Suppressor macrophage treated with lipopolysaccharide for 1 hour (primary cell): ENCODE results near the gene NHEJ1.
A peak's percentile ranks its signal among the peaks of the same experiment; 100 is the strongest.

ENCODE experiments used
- DNase-seq, 3 donors: peaks; one replicate each; pipeline ENCODE4 v3.0.0-alpha.2; 2020 to 2022

The NHEJ1 gene

DNA sequence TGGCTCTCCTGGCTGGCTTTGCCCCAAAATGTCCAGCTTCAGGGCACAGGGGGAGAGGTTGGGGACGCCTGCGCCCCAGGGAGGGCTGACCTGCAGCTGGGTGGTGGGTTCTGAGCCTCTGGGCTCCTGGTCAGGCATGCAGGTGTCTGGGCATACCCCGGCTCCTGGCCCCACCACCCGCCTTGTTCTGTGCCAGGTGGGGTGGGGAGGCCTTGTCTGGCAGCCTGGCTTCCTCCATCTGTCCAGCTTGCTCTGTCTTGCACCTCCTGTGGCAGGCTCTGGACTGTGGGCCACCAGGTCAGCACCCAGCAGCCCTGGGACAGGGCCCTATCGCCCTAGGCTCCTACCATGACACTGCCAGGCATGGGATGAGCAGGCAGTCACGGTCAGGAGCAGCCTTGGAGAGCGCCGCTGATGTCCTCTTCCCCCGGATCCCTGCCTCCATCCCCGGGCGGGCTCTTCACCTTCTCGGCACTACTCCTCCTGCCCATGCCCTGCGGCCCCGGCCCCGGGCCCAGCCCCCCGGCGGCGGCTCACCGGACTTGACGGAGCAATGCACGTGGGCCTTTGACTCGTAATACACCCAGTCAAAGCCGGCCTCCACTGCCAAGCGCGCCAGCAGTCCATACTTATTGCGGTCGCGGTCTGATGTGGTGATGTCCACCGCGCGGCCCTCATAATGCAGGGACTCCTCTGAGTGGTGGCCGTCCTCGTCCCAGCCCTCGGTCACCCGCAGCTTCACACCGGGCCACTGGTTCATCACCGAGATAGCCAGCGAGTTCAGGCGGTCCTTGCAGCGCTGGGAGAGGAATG lies 103.5 kb downstream of the NHEJ1 start:
- DNase-seq, result no peak

DNA sequence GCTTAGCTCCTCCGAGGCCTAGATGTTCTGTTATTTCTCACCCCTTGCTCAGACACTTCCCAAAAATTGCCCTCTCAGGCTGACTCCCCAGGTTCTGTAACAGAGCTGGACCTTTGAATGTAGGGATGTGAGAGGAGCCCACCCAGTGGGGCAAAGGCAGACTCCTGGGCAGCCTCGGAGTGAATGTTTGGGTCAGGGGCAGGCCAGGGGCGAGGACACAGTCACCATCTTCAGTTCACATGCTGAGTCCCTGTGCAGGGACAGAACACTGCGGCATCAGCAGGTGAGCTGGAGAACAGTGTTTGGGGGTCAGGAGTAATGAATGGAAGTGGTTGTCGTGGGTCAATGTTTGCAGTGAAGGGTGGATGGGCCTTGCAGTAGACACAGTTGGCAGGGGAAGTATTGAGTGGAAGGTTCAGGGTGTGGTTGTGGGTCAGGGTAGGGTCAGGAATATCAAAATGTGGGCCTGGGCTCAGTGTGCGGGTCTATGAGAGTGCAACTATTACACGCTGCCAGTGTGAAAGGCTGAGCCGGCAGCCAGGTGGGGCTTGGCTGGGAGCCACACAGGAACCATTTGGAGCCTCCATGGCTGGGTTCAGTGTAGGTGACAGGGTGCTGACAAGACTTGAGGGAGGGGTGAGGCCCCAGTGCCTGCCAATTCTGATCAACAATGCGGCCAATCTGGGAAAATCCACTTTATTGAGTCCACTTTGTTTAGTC lies 104.3 kb downstream of the NHEJ1 start:
- no peak for DNase-seq

DNA sequence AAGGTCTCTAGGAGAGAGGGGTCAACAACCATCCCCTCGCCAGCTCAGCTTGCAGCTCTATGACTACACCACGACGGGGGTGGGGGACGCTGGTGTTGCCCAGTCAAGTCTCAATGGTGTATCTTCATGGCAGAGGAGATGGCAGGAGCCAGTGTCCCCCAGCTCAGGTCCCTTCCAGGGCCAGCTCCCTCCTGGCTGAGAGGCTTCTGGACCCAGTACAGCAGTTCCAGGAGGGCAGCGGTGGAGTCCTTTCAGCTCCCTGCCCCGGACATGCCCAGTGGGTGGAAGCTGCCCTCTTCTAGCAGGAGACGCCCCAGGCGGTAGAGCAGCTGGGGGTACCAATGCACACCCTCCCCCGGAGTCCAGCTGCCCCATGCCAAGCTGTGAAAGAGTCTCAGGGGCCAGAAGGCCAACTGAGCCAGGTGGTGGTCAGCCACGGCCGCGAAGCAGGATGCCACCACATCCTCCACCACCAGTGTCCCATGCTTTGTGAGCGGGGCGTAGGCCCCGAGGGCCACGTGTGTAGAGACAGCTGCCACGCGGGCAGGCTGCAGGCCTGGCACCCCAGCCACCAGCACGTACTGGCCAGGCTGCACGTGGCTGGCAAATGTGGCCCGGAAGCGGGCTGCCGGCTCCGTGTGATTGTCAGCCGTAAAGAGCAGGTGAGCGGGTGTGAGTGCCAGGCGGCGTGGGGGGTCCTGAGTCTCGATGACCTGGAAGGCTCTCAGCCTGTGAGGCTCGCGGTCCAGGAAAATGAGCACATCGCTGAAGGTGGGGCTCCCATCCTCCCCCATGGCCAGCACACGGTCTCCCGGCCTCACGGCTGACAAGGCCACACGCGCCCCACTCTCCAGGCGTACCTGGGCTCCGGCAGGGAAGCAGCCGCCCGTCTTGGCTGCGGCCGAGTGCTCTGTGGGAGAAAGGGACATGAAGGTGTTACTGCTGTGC lies 105.4 kb downstream of the NHEJ1 start:
- no peak for DNase-seq

DNA sequence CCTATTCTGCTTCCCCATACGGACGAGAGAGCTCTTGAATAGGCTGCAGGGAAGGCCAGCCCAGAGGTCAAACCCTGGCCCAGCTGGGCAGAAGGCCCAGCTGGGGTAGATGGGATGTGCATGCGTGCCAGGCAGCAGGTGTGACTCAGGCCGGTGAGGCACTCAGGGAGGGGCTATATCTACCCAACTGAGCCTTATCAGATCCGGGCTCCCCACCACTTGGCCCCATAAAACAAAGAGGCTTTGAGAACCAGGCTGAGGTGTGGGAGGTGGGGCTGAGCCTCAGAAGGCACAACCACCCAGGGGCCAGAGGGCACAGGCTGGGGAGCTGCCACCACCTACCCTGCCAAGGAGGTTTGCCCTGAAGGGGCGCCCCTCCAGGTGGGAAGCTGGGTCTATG lies 111.3 kb downstream of the NHEJ1 start:
- no peak for DNase-seq

DNA sequence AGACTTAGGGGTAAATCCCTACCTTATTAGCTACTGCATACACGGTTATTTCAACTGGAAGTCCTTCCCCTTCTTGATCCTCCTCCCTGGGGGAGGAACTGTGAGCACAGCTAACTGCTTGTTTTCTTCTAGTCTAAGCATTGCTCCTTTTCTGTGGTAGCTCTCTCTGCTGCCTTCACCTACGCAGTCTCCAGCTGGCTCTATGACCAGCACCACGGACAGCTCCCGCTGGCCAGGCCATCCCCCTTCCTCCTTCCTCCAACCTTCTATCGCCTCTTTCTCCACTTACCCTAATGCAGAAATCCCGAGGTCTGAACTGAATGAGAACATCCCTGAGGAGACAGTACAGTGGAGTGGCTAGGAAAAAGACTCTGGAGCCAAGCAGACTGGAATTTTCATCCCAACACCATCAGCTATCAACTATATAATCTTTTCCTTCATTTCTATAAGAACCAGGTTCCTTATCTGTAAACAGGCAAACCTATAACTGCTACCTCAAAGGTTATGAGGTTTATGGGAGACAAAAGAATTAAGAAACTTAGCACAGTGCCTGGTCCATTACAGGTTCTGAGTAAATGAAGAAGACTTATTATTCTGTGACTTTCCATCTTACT lies 114.6 kb downstream of the NHEJ1 start:
- DNase-seq, result peak; percentile 48 to 78 (median 64)

DNA sequence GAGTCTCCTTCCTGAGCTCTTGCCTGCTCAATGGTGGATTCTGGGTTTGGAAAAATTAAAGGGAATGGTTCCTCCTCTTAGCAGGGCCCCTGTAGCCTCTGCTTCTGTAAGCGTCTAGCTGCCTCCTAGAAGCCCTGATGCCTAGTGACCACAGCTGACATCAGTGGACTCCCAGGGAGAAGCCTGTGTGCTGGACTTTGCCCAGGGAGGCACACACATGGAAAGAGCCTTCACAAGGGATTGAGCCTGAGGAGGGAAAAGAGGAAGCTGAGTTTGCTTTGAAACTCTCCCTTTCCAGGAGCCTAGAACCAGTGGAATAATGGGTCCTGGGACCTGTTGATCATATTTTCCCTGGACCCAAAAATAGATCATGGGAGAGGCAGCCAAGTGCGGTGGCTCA lies 117.9 kb downstream of the NHEJ1 start:
- DNase-seq, result no peak

DNA sequence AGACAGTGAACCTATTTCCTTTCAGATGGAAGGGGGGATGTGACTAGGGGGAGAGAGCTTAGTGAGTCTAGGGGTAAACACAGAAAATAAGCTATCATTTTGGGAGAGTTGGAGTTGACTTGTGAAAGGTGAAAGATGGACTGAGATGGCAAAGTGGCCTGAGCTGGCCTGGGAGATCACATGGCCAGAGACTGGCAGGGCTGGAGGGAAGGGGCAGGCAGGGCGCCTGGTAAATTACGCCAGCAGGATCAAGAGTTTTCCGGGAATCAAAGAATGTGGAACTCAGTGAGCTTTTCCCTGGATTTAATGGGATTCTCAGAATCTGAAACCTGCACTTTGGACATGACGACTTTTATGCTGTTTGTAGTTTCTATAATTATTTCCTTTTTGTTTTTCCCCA lies 118.5 kb downstream of the NHEJ1 start:
- DNase-seq, result no peak

DNA sequence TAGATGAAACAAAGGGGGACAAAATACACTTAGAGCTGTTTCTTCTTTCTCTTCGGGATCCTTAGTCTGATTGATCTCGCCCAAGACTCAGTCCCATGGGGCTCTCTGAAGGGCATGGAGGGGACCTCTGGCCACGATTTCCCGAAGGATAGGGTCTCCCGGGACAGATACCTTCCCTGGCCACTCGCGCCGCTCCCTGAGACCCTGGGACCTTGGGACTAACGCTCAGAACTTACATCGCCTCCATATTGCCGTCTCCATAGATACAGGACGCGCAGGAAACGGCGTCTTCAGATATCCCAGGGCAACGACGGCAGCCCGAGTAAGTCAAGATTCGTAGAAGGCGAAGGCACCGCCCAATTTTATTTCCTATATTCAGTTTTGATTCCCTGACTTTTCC lies 119.4 kb downstream of the NHEJ1 start, which contains the start of gene CFAP65:
CFAP65 (minus strand) TSS at position 265 of the 400 bp plus-strand sequence. CDS start 2,468 bp downstream, outside the sequence.
- peak; percentile 31 to 46 (median 37) for DNase-seq

DNA sequence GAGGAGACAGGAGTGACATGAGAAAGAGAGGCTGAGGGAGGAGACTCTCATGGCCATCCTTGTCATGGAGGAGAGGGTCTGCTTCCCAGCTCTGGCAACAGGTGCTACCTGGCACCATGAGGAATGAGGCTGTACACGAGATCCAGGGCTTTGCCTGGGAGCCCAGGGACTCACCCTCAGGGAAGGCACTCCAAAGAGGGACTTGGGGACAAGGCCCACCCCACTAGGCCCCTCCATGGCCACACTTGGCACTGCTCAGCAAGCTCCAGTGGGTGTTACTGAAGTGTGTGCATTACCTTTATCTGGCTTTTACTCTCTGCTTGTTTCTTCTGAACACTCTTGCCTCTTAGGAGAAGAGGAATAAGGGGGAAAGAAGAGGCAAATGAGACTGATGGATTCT lies 122.0 kb downstream of the NHEJ1 start:
- no peak for DNase-seq

DNA sequence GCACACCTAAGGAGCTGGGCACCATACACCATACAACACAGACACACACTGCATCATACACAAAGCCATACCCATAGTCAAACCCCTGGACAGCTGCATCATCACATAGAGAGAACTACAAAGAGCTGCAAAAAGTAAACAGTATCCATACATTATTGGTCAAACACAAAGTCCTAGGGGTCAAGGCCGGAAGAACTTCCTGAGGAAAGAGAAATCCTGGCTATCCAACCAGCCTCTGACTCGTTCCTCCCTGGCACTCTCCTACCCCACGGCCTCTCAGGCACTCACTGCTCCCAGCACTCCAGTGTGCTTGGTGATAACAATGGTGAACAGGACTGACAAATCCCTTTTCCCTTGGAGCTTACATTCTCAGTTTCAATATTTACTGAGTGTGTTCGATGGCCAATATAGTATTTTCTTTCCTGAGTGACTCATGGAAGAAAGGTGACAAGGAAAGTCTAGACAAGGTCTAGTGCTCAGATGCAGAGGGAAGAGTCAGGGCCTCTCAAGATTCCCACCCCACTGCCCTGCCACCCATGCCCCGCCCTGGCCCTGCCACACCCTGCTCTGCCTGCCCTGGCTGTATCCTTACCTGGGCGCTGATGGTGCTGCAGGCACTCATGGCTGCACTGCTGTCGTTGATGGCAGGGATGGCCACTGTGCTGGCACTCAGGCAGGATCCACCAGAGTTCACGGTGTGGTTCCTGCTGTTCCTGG lies 122.7 kb downstream of the NHEJ1 start:
- no peak for DNase-seq

DNA sequence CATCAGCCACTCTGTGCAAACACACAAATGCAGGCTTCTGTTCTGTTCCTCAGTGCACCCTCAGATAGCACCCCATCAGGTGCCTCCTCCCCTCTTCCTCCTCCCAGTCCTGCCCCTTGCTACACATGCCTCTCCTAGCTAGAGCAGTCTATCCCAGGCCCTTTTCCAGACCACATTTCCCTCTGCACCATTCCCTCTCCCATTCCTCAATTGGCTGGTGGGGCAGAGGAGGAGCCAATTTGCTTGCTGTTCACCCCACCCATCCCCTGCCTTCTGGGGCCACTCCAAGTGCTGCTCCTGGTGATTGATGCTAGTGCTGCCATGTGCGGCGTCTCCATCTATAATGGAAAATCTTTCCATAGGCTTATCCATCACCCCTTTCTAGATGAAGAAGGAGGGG lies 124.7 kb downstream of the NHEJ1 start:
- DNase-seq, result no peak

DNA sequence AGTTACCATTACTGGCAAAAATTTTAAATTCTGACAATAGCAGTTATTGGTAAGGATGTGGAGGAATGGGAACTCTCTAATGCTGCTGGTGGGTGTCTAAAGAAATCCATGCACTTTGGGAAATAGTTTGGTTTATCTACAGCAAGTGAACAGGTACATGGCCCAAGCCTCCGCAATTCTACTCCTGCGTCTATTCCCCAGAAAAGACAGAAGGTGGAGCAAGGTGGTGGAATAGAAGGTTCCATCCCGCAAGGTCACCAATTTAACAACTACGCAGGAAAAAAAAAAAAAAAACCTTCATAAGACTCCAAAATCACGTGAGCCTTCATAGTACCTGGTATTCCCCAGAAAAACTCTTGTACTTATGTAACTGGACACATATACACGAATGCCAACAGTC lies 125.8 kb downstream of the NHEJ1 start:
- DNase-seq, result no peak

DNA sequence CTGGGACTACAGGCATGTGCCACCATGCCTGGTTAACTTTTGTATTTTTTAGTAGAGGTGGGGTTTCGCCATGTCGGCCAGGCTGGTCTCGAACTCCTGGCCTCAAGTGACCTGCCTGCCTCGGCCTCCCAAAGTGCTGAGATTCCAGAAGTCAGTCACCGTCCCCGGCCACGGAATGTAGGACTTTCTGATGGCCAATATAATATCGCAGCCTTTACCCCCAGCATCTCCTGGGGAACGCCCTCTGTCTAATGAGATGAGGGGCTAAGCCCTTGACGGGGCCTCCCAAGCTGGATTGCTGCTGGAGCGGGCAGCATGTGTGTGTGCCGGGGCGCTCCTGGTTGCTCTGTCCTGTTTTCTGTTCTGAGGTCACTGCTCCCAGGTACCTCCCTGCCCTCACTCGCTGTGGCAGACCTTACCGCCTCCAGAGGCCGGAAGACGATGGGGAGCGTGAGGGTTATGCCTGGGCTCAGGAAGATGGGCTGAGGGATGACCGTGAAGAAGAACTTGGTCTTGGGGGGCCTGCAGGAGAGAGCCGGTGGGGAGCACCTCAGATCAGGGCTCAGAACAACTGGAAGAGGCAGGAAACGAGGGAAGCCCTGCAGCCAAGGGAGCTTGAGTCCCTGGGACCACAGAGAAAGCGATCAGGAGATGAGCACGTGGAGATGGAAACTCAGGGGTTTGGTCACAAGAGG lies 128.4 kb downstream of the NHEJ1 start:
- DNase-seq, result no peak

DNA sequence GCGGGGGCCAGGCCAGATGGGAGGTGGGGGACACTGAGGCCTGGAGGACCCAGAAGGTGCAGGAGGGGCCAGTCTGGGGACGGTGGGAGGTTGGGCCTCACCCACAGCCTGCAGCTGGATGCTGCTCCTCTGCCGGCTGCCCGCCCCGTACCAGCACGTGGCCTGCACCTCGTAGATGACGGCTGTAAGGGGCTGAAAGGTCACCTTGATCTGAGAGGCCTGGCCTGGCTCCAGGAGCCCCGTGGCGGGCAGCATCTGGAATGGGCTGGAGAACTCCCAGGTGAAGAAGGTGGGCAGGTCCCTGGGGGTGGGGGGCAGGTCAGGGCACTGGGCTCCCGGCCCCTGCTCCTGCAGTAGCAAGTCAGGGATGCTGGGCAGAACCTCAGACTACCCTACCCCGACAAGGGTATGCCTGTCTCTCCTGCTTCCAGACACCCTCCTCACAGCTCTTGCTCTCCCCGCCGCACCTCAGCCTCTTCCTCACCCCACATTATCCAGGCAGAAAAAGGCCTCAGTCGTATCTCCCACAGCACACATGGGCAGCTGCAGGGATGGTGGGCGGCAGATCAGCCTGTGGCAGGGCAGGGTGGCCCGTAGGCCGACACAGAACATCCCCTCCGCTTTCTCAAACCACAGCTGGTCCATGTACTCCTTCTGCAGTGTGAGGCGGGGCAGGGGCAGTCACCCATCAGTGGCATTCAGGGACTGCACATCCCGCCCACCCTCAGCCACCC lies 129.4 kb downstream of the NHEJ1 start:
- no peak for DNase-seq

DNA sequence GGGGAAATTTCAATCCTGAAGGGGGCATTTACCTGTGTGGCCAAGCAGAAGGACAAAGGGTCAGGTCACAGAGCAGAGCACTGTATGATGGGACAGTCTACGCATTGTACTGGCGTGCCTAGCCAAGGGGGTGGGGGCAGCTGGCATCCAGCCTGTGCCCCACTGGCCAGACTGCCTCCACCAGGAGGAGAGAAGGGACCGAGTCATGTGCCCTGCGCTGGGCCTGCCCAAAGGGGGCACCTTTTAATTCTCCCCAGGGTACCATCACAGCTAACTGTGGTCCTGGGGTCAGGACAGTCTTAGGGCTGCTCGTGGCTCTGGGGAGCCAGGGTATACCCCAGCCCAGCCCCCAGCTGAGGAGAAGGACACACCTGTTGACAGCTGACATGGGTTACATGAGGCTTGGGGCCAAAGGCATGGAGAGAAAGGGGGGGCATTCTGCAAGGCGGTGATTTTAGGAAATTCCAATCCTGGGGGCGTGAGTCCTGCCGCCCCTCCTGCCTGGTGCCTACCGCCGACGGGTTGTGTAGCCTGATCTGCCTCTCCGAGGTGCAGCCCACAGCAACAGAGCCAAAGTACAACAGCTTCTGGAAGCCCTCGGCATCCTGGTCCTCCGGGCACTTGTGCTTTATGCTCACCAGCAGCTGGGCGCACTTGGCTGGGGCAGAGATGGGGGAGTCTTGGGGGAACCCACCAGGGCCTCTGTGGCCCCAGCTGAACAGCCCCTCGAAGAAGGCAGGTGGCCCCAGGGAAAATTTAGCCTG lies 130.3 kb downstream of the NHEJ1 start:
- no peak for DNase-seq

DNA sequence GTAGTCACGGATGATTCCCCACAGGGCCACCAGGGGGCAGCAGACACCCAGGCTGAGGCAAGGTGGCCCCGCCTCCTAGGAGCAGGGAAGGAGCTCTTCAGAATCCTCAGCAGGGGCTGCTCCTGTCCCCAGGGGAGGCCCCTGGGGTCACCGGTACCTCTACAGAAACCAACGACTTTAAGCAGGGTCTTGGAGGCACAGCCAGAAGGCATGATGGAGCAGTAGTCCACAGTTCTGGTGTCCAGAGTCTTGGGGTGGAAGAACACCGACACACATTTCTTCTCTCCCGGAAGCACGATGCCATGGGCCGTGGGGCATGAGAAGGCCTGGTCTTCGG lies 130.8 kb downstream of the NHEJ1 start:
- DNase-seq, result peak; percentile 84 to 90 (median 89)

DNA sequence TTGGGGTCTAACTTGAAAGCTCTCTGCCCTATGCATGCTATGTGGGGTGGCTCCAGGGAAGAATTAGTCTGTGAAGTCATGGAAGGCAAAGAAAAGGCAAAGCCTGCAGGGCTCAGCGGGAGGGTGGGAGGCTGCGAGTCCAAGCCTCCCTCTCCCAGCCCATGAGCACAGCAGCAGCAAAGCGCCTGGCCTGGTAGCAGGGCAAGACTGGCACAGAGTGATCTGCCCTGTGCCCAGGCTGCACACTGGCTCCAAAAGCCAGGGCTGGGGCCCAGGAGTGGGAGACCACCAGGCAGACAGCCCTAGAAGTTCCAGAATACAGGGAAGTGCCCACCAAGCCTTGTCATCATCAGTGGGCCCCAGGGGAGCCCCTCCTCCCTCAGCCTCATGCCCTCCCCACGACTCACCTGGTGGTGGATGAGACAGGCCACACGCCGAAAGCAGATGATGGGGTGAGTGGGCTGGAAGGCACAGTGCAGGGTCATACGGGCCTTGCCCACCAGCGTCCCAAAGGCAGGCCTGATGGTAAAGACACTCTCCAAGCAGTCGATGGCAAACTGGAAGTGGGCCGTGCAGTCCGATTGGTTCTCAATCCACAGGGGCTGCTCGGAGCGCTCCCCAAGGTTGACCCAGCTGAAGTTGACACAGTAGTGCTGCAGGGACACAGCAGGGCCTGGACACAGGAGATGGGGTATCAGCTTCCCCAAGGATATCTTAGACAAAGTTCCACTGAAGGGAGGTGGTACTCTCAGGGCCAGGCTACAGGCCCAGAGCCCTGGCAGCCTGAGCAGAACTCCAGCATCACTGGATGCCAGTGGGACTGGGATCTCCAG lies 131.4 kb downstream of the NHEJ1 start:
- no peak for DNase-seq

DNA sequence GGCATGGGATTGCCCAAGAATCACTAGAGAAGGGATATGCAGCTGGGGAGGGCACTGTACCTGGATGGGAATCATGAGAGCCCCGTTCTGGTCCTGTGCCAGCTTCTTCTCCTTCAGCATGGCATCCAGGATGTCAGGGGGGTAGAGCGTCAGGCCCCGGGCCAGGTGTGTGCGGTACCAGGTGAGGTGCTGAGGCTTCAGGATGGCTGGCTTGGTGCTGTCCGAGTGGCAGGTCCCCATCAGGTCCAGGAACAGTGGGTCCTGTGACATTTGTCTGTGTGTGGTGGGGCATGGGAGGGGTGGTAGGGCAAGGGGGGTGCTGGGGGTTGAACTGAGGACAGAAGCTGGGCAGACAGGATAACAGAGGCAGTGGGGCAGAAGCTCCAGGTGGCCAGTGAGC lies 132.5 kb downstream of the NHEJ1 start:
- DNase-seq, result no peak

DNA sequence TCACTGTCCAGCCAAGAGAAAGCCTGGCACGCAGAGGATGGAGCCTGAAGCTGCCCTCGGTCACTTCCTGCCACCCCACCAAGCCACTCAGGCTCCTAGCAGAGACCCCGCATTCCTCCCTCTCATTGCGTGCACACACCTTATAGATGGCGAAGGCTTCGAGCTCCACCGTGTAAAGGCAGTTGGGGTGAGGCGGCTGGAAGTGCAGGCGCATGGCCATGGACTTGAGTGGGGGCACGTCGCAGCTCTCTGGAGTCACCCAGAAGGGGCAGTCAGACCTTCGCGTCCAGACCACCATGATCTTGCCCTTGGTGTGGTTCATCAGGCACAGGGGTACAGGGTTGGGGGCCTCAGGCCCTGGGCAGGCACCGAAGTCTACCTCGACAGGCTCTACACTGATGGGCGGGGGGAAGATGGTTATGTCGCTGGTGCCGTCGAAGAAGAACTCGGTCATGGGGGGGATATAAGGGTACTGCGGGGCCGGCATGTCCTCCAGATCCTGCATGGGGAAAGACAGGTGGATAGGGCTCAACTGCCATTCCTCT lies 133.0 kb downstream of the NHEJ1 start:
- no peak for DNase-seq
